ENCODE results near the gene MFN2. TPM values are rescaled to one million over a fixed set of nuclear protein-coding genes. Genes with fewer than 3 reads are reported as not detected.
A peak's percentile ranks its signal among the peaks of the same experiment; 100 is the strongest.

MFN2 gene
- total and polyA plus RNA-seq, 7 donors = 33.0 to 121 (median 83.9) TPM

GRCh38 chr1:12028248-12028647, 48.0 kb downstream of the MFN2 start:
- Histone ChIP-seq H3K27ac (no peak overlapping the region), H3K36me3 (peaks cover 7 to 80% (median 27%) of the 10 kb centered on the region in 4 donors), H3K9me3 (no peaks in the 10 kb centered on the region), H3K4me3 (no peak overlapping the region), H3K27me3 (no peaks in the 10 kb centered on the region), H3K4me1 (no peaks in the 10 kb centered on the region)
- WGBS, 2 donors = 96% methylated on average over 8 of the region's 8 CpGs
- no peak for DNase-seq
- TF ChIP-seq CTCF (IDR thresholded peaks at IDR 0.05) = no peak
- TF ChIP-seq POLR2A (IDR thresholded peaks at IDR 0.05) = no peak
- TF ChIP-seq EP300 (IDR thresholded peaks at IDR 0.05) = no peak
- no peak for TF ChIP-seq POLR2AphosphoS5 (IDR thresholded peaks at IDR 0.05)
- intact Hi-C loops (cut with DNase I) = no loop called here

- Histone ChIP-seq H3K27me3 (no peaks in the 10 kb centered on the region), H3K27ac (no peak overlapping the region), H3K4me3 (no peak overlapping the region), H3K36me3 (peaks cover 7 to 72% (median 24%) of the 10 kb centered on the region in 4 donors), H3K4me1 (no peaks in the 10 kb centered on the region), H3K9me3 (no peaks in the 10 kb centered on the region)
- intact Hi-C loops (cut with DNase I) = no loop called here
- TF ChIP-seq CTCF (IDR thresholded peaks at IDR 0.05) (no peak), POLR2AphosphoS5 (IDR thresholded peaks at IDR 0.05) (no peak), POLR2A (IDR thresholded peaks at IDR 0.05) (no peak), EP300 (IDR thresholded peaks at IDR 0.05) (no peak)
- WGBS, 2 donors = 96 to 98% methylated on average over 19 of the region's 19 CpGs
- DNase-seq = no peak
Observed at GRCh38 chr1:12028957-12029511, 48.8 kb downstream of the MFN2 start.

- H3K36me3 ChIP-seq = peaks cover 7 to 64% (median 19%) of the 10 kb centered on the region in 4 donors
- intact Hi-C loops (cut with DNase I) = loop anchor here (5.0 kb wide), 1 partner anchor 193 kb away; no protein-coding TSS in a partner anchor
- H3K9me3 ChIP-seq = no peaks in the 10 kb centered on the region
- no peak overlapping the region for H3K4me3 ChIP-seq
- H3K27ac ChIP-seq = no peak overlapping the region
- no peak for TF ChIP-seq CTCF (IDR thresholded peaks at IDR 0.05)
- no peak for TF ChIP-seq POLR2A (IDR thresholded peaks at IDR 0.05)
- TF ChIP-seq POLR2AphosphoS5 (IDR thresholded peaks at IDR 0.05) = no peak
- no peak for TF ChIP-seq EP300 (IDR thresholded peaks at IDR 0.05)
- no peaks in the 10 kb centered on the region for H3K4me1 ChIP-seq
- no peaks in the 10 kb centered on the region for H3K27me3 ChIP-seq
- 90 to 92% methylated on average over 32 of the region's 32 CpGs for WGBS, 2 donors
- DNase-seq = no peak
Observed at GRCh38 chr1:12029720-12030339, 49.6 kb downstream of the MFN2 start.

- intact Hi-C loops (cut with DNase I) = loop anchor here (5.0 kb wide), 1 partner anchor 194 kb away; no protein-coding TSS in a partner anchor
- H3K27me3 ChIP-seq = no peaks in the 10 kb centered on the region
- H3K9me3 ChIP-seq = no peaks in the 10 kb centered on the region
- WGBS, 2 donors = 85 to 89% methylated on average over 20 of the region's 20 CpGs
- H3K27ac ChIP-seq = no peak overlapping the region
- TF ChIP-seq POLR2AphosphoS5 (IDR thresholded peaks at IDR 0.05) (no peak), CTCF (IDR thresholded peaks at IDR 0.05) (peak in 2 of 4 experiments; percentile 37 to 43), POLR2A (IDR thresholded peaks at IDR 0.05) (no peak), EP300 (IDR thresholded peaks at IDR 0.05) (no peak)
- no peaks in the 10 kb centered on the region for H3K4me1 ChIP-seq
- peaks cover 7 to 49% (median 16%) of the 10 kb centered on the region in 4 donors for H3K36me3 ChIP-seq
- DNase-seq = no peak
- no peak overlapping the region for H3K4me3 ChIP-seq
Observed at GRCh38 chr1:12031039-12031980, 51.1 kb downstream of the MFN2 start.
